ENCODE results near the gene PAQR8.

The PAQR8 gene

DNA sequence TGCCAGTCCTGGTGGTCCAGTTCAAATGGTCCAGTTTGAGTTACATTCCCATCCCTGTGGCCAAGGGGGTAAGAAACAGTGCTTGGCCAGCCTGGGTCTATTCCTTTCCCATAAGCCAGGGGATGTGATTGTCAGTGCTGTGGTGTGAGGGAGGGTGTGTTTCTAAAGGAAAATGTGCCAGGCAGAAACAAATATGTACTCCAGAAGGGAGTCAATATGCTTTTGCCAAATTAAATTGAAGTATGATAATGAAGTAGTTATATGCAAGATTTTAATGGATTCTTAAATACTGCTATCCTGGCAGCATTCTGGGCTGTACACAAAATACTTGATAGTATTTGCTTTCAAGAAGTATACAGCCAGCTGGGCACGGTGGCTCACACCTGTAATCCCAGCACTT lies 16.6 kb upstream of the PAQR8 start:
- no peak overlapping the region for H3K4me3 ChIP-seq (ENCODE audit: low read depth, low read length)
- DNase-seq (ENCODE audit: low read depth), result no peak
- in situ Hi-C loops (cut with HindIII; ENCODE audit: low sequenced_read_pairs), result no loop called here
- TF ChIP-seq, protein P1, sequence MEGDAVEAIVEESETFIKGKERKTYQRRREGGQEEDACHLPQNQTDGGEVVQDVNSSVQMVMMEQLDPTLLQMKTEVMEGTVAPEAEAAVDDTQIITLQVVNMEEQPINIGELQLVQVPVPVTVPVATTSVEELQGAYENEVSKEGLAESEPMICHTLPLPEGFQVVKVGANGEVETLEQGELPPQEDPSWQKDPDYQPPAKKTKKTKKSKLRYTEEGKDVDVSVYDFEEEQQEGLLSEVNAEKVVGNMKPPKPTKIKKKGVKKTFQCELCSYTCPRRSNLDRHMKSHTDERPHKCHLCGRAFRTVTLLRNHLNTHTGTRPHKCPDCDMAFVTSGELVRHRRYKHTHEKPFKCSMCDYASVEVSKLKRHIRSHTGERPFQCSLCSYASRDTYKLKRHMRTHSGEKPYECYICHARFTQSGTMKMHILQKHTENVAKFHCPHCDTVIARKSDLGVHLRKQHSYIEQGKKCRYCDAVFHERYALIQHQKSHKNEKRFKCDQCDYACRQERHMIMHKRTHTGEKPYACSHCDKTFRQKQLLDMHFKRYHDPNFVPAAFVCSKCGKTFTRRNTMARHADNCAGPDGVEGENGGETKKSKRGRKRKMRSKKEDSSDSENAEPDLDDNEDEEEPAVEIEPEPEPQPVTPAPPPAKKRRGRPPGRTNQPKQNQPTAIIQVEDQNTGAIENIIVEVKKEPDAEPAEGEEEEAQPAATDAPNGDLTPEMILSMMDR (IDR thresholded peaks at IDR 0.05; ENCODE audit: low read depth, low read length, missing control alignments), result no peak

DNA sequence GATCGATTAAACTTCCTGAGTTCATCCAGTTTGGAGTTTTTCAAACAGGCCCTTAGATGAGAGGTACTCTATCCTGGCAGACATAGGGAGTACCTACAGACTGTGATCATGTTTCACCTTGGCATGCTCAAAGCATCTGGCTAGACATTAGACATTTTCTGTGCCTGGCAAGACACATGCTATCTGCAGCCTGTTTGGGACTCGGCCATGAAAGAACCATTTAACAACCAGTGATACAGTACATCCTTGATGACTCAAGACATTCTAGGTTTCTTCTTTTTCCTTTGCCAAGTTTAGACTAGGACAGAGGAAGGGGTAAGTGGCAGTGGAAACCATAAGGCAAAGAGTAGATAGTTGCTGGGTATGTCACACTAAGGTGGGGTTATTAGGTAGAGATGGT lies 15.4 kb upstream of the PAQR8 start:
- in situ Hi-C loops (cut with HindIII; ENCODE audit: low sequenced_read_pairs), result no loop called here
- no peak for DNase-seq (ENCODE audit: low read depth)
- TF ChIP-seq, protein P1 (IDR thresholded peaks at IDR 0.05; ENCODE audit: low read depth, low read length, missing control alignments), result no peak
- no peak overlapping the region for H3K4me3 ChIP-seq (ENCODE audit: low read depth, low read length)

DNA sequence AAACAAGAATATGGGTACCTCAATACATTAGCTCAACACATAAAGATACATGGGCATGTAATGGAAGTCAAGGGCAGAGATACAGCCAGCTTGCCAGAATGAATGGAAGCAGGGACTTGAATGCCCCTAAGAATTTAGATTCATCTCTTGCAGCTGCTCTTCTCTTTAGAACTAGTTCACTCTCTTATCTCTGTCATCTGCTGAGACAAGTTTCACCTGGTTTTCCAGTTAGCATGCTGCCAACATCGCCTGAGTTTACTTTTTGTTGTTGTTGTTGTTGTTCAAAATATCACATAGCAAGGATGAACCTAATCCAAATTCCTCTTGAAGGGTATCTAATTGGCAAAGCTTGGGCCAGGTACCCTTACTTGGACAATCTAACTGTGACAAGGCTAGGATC lies 14.1 kb upstream of the PAQR8 start:
- in situ Hi-C loops (cut with HindIII; ENCODE audit: low sequenced_read_pairs), result no loop called here
- no peak for DNase-seq (ENCODE audit: low read depth)
- no peak overlapping the region for H3K4me3 ChIP-seq (ENCODE audit: low read depth, low read length)
- TF ChIP-seq, protein P1 (IDR thresholded peaks at IDR 0.05; ENCODE audit: low read depth, low read length, missing control alignments), result no peak

DNA sequence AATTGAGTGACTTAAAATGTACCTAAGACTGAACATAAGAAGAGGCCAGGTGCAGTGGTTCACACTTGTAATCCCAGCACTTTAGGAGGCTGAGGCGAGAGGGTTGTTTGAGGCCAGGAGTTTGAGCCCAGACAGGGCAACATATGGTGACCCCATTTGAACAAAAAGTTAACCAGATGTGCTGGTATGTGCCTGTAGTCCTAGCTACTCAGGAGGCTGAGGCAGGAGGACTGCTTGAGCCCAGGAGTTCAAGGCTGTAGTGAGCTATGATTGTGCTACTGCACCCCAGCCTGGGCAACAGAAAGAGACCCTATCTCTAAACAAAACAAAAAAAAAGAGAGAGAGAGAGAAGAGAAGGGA lies 10.1 kb upstream of the PAQR8 start:
- no peak for DNase-seq (ENCODE audit: low read depth)
- in situ Hi-C loops (cut with HindIII; ENCODE audit: low sequenced_read_pairs), result no loop called here
- no peak overlapping the region for H3K4me3 ChIP-seq (ENCODE audit: low read depth, low read length)
- TF ChIP-seq, protein P1 (IDR thresholded peaks at IDR 0.05; ENCODE audit: low read depth, low read length, missing control alignments), result no peak

DNA sequence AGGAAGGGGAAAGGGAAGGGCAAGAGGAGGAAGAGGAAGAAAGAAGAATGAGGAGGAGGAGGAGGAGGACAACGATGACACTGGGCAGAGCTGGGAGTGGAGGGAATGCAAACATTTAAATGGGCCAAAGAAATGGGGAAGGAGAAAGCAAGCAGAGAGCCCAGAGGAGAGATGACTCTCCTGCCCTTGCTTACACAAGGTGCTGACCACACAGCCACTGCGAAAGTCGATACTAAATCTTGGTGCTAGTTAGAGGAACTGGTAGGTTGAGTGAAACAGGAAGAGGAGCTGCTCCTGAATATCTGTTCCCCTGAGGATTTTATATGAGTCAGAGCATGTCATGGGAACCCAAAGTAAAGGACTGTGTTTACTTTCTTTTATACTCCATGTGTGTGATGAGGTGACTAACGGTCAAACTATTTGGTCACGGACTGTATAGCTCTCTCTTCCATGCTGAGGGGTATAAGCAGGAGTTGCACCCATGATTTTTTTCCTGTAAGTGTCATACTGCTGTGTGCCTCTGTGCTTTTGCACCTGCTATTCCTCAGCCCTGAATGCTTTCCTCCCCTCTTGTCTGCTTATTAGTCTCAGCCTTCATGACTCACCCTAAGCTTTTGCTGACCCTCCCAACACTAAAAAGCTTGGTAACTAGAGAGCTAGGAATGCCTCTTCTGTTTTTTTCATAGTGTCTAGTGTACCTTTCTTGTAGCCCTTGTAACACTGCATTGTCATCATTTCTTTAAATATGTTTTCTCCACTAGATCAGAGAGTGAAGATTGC lies 9.5 kb upstream of the PAQR8 start:
- in situ Hi-C loops (cut with HindIII; ENCODE audit: low sequenced_read_pairs), result no loop called here
- TF ChIP-seq, protein P1 (IDR thresholded peaks at IDR 0.05; ENCODE audit: low read depth, low read length, missing control alignments), result no peak
- DNase-seq (ENCODE audit: low read depth), result peak; percentile 88
- peak overlapping the region; percentile 3 for H3K4me3 ChIP-seq (ENCODE audit: low read depth, low read length)

DNA sequence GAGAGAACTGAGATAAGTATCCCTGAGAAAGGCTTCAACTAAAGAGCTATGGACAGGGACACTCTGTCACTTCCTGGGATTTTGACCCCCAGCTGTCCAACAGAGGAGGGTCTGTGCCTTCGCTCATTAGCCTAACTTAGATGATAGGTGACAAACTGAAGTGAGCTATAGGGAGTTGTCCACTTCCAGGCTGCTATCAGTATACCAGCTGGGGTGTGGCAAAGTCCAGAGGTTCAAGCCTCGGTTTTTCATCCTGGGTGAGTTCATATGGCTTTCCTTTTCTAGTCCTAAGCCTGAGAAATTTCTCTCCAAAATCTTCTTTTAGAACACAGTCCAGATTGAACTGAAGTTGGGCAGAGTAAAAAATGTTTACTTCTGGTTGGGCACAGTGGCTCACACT lies 5.9 kb upstream of the PAQR8 start:
- no peak overlapping the region for H3K4me3 ChIP-seq (ENCODE audit: low read depth, low read length)
- TF ChIP-seq, protein P1 (IDR thresholded peaks at IDR 0.05; ENCODE audit: low read depth, low read length, missing control alignments), result no peak
- no peak for DNase-seq (ENCODE audit: low read depth)
- in situ Hi-C loops (cut with HindIII; ENCODE audit: low sequenced_read_pairs), result no loop called here
